AG09309 (cell line): ENCODE results near the gene GPN2.
A peak's percentile ranks its signal among the peaks of the same experiment; 100 is the strongest.

Experiments
- DNase-seq: peaks from one replicate; pipeline ENCODE4 v3.0.0-alpha.2; 2010; ENCODE audit warnings: low read depth
- H3K4me3 ChIP-seq: 2 replicates; pipeline ENCODE4 v1.5.1; 2011; ENCODE audit warnings: mild to moderate bottlenecking, low read depth, low read length, moderate library complexity; ENCODE audit not compliant: control insufficient read depth
- TF ChIP-seq, protein P1 (sequence below): IDR thresholded peaks from 2 replicates; pipeline ENCODE4 v1.5.1; 2011; ENCODE audit warnings: mild to moderate bottlenecking, low read depth, low read length, inconsistent platforms; ENCODE audit not compliant: insufficient read depth, control insufficient read depth; ENCODE audit errors: missing control alignments

The GPN2 gene

GRCh38 chr1:26889551-26890466, at the start of gene GPN2:
Gene GPN2 (minus strand): TSS chr1:26890283. CDS start chr1:26890096, 187 bp downstream.
- DNase-seq = peak; percentile 39
- H3K4me3 ChIP-seq = peak within 1 kb of the TSS; percentile 96
- TF ChIP-seq, protein P1, sequence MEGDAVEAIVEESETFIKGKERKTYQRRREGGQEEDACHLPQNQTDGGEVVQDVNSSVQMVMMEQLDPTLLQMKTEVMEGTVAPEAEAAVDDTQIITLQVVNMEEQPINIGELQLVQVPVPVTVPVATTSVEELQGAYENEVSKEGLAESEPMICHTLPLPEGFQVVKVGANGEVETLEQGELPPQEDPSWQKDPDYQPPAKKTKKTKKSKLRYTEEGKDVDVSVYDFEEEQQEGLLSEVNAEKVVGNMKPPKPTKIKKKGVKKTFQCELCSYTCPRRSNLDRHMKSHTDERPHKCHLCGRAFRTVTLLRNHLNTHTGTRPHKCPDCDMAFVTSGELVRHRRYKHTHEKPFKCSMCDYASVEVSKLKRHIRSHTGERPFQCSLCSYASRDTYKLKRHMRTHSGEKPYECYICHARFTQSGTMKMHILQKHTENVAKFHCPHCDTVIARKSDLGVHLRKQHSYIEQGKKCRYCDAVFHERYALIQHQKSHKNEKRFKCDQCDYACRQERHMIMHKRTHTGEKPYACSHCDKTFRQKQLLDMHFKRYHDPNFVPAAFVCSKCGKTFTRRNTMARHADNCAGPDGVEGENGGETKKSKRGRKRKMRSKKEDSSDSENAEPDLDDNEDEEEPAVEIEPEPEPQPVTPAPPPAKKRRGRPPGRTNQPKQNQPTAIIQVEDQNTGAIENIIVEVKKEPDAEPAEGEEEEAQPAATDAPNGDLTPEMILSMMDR = no peak

DNA sequence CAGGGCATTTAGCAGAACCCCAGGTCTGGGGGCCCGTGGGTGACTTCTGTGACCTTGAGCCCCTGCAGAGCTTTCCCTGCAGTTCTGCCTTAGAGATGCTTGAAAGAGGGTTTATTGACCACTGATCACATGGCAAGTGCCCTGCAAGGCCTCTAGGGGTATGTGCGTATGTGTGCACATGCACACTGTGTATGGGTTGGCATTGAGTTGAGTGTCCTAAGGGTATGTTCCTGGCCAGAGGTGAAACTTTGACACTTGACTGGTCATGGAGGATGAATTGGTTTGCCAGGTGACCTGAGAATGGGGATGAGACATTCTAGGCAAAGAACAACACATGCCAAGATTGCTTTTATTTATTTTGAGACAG, 48.6 kb upstream of the GPN2 start:
- DNase-seq = no peak
- no peak overlapping the region for H3K4me3 ChIP-seq
- TF ChIP-seq, protein P1 = no peak

DNA sequence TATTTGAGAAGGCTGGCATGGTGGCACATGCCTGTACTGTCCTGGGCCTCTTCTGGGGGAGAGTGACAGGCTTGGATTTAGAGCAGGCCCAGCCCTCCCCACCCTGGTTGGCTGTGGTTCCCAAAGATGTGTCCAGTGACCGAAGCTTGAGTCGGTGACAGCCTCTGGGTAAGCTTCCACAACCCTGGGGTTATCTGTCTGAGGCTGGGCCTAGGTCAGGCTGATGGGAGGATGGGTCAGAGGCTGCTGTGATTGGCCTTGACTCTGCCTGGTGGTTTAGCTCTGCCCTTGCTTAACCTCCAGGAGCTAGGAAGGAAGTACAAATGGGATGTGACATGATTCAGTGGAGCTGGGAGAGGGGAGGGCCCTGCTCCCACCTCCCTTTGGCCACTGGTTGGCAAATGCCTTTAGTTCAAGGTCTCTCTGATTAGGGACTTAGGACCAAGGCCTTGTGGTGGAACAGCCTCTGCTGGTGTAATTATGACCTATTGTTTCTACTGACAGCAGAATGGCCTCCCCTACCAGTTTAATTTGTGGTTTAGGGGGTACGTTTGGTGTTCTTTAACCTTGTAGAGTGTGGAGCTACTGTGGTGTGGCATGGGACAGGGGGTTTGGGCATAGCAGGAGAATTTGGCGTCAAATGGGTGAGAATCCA, 48.0 kb upstream of the GPN2 start:
- no peak overlapping the region for H3K4me3 ChIP-seq
- TF ChIP-seq, protein P1 = no peak
- DNase-seq = no peak

DNA sequence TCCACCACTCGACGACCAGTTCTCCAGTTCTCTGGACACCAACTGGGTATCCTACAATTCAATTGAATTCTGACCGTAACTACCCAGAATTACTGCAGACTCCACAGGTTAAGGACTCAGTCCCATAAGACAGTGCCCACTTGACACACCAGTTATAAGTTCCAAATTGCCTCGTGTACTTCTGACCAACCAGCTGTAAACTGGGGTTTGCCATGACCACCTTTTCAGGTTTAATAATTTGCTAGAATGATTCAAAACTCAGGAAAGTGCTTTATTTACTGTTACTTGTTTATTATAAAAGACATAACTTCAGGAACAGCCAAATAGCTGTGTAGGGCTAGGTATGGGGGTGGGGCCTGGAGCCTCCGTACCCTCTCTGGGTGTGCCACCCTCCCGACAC, 46.7 kb upstream of the GPN2 start:
- H3K4me3 ChIP-seq = no peak overlapping the region
- DNase-seq = no peak
- TF ChIP-seq, protein P1 = no peak

DNA sequence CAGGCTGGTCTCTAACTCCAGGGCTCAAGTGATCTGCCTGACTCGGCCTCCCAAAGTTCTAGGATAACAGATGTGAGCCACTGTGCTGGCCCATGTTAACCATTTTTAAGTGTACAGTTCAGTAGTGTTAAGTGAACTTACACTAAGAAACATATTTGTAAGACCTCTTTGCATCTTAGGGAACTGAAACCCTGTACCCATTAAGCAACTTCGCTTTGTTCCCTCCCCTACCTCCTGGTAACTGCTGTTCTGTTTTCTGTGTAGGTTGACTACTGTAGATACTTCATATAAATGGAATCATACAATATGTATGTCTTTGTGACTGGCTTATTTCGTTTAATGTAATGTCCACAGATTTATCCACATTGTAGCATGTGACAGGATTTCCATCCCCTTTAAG, 42.4 kb upstream of the GPN2 start:
- no peak overlapping the region for H3K4me3 ChIP-seq
- no peak for DNase-seq

GRCh38 chr1:26923711-26924110, 33.6 kb upstream of the GPN2 start:
- TF ChIP-seq, protein P1 = no peak
- H3K4me3 ChIP-seq = no peak overlapping the region
- DNase-seq = no peak

More for the DNA sequence above, 42.4 kb upstream of the GPN2 start:
- TF ChIP-seq, protein P1 = no peak
